Effector memory CD4-positive, alpha-beta T cell (primary cell): Measurements from ENCODE around the gene SLC6A2.
A peak's percentile ranks its signal among the peaks of the same experiment; 100 is the strongest.

Experiments
- DNase-seq, 3 donors: peaks; one replicate each; pipeline ENCODE4 v3.0.0-alpha.2; 2020
- H3K27ac ChIP-seq: 2 replicates; pipeline ENCODE4 v1.7.0; 2013; ENCODE audit warnings: mild to moderate bottlenecking, low read length, moderate library complexity; ENCODE audit not compliant: insufficient read depth, poor library complexity, severe bottlenecking
- H3K27me3 ChIP-seq: replicated peaks from 2 replicates; pipeline ENCODE4 v1.7.0; 2013; ENCODE audit warnings: mild to moderate bottlenecking, low read length; ENCODE audit not compliant: insufficient read depth, control insufficient read depth, poor library complexity, severe bottlenecking
- H3K36me3 ChIP-seq: 2 replicates; pipeline ENCODE4 v1.7.0; 2013; ENCODE audit warnings: mild to moderate bottlenecking, low read length, moderate library complexity; ENCODE audit not compliant: control insufficient read depth, insufficient read depth
- H3K4me1 ChIP-seq: 2 replicates; pipeline ENCODE4 v1.7.0; 2013; ENCODE audit warnings: low read length, mild to moderate bottlenecking; ENCODE audit not compliant: control insufficient read depth, insufficient read depth, poor library complexity, severe bottlenecking
- H3K4me3 ChIP-seq: 2 replicates; pipeline ENCODE4 v1.7.0; 2013; ENCODE audit warnings: low read length, low read depth, mild to moderate bottlenecking; ENCODE audit not compliant: insufficient read depth, poor library complexity, severe bottlenecking
- H3K9me3 ChIP-seq: 2 replicates; pipeline ENCODE4 v1.7.0; 2013; ENCODE audit warnings: mild to moderate bottlenecking, low read length, moderate library complexity; ENCODE audit not compliant: control insufficient read depth

Gene SLC6A2

DNA sequence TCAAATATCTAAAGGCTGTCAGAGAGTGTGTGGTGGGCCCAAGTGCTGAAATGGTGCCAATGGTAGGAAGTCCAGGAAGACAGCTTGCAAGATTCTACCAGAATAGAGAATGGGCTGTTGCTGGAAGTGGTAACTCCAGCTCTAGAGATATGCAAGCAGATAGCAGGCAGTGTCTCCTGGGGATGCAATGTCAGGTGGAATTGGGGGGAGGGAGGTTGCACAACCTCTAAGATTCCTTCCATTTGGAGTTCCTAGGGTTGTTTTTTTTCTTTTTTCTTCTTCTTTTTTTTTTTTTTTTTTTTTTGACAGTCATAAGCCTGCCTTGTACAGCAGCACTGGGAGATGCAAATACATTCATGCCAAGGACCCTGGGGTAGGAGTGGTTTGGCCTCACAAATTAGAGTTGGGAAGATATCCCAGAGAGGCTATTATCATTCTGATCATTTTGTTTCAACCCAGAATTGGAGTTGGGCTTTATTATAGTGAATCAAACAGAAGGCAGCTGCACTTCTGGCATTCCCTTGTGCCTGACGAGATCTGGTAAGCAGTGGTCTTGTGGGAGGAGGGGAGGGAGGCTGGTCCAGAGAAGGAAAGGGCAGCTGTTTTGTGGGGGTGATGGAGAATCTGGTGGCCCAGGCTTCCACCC is 51.1 kb downstream of the SLC6A2 start:
- Histone ChIP-seq H3K27ac (no peak overlapping the region), H3K27me3 (no peaks in the 10 kb centered on the region)
- DNase-seq: no peak

DNA sequence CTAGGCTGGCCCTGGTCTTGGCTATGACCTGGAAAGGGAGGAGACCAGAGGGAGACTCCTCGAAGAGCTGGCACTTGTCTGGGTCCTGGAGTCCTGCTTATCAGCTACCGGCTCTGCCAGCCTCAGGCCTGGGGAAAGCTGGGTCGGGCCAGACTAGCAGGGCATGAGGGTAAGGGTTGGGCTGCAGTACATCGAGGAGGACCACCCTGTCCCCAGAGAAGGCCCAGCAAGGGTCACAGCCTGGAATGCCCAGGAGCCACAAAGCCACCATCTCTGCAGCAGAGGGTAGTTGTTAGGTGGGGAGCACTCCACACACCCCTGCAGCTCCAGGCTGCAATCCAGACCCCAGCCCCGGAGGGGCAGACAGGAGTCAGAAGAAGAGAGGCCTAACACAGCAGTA is 54.0 kb downstream of the SLC6A2 start:
- no peak overlapping the region for H3K4me3 ChIP-seq
- no peaks in the 10 kb centered on the region for H3K36me3 ChIP-seq
- no peaks in the 10 kb centered on the region for H3K4me1 ChIP-seq
- no peaks in the 10 kb centered on the region for H3K9me3 ChIP-seq
- no peak for DNase-seq
- no peak overlapping the region for H3K27ac ChIP-seq
- no peaks in the 10 kb centered on the region for H3K27me3 ChIP-seq

More for the DNA sequence above, 51.1 kb downstream of the SLC6A2 start:
- Histone ChIP-seq H3K36me3 (no peaks in the 10 kb centered on the region), H3K4me3 (no peak overlapping the region), H3K4me1 (no peaks in the 10 kb centered on the region), H3K9me3 (no peaks in the 10 kb centered on the region)

DNA sequence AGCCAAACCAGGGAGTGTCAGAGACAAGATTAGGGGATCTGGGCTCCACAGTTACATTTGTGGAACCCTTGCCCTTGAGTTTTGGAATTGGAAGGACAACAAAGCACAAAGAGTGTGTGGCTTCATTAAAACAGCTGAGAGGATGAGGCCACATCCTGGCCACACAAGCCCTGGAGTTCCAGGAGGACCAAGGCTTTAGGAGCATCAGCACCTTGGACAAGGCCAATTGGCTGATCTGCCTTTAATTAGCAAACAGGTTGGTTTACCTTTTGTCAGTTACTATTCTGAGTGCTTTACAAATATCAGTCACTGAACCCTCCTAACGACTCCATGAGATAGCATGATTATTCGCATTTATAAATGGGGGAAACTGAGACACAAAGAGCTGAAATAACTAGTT is 54.7 kb downstream of the SLC6A2 start:
- DNase-seq: no peak
- Histone ChIP-seq H3K27ac (no peak overlapping the region), H3K4me1 (no peaks in the 10 kb centered on the region), H3K9me3 (no peaks in the 10 kb centered on the region), H3K36me3 (no peaks in the 10 kb centered on the region), H3K27me3 (no peaks in the 10 kb centered on the region), H3K4me3 (no peak overlapping the region)

DNA sequence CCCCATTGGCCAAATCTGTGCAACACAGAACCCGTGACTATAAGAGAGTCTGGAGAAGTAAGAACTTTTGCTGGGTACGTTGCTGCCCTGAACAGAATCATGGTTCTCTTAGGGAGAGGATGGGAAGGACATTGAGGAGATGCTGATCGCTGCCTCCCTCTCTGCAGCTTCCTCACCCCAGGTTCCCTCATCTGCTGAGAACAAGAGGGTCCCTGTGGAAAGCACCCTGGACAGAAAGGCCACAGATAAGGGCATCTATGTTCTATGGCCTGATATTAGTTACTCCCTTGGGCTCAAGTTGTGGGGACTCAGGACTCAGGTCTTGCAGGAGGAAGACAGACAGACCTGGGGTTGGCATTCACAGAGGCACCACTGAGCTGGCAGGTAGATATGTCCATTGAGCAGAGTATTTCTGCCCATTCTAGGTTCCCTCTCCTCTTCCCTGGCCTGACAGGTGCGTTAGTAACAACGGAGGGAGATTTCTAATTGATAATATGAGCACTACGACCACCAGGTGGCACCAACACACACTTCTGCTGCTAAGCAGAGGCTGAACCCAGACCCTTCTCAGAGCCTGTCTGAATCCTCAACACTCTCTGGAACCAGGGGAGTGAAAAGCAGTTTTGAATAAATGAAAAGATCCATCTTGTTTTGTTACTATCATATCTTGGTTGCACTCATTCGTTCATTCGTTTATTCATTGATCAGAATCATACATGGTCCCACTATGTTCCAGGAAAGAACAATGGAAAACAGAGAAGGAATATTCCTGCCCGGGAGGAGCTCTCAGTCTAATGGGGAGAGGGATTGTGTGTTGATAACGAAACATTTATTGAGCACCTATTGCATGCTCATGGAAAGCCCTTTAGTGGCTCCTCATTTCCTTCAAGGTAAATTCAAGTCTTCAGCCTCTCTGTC is 56.4 kb downstream of the SLC6A2 start:
- Histone ChIP-seq H3K9me3 (no peaks in the 10 kb centered on the region), H3K27me3 (no peaks in the 10 kb centered on the region), H3K4me1 (no peaks in the 10 kb centered on the region), H3K4me3 (no peak overlapping the region), H3K27ac (no peak overlapping the region), H3K36me3 (no peaks in the 10 kb centered on the region)
- DNase-seq: peak in 2 of 3 donors; percentile 8 to 32

DNA sequence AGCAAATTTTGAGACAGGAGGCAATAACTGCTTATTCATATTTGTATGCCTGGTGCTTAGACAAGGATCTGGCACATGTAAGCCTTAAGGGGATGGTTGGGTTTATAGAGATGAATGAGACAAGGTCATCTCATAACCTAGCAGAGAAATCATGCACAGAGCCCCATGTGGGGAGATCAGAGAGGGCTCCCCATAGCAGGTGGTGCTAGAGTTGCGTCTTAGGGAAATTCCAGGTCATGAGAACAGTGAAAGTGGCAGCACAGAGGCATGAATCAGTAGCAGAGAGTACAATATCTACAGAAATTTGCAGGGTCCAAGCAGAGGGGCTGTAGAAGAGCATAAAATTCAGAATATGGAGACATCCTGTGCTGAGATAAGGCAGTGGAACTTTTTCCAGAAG is 57.3 kb downstream of the SLC6A2 start:
- no peak overlapping the region for H3K4me3 ChIP-seq
- no peak for DNase-seq
- no peaks in the 10 kb centered on the region for H3K27me3 ChIP-seq
- H3K4me1 ChIP-seq: no peaks in the 10 kb centered on the region
- no peak overlapping the region for H3K27ac ChIP-seq
- H3K9me3 ChIP-seq: no peaks in the 10 kb centered on the region
- no peaks in the 10 kb centered on the region for H3K36me3 ChIP-seq

DNA sequence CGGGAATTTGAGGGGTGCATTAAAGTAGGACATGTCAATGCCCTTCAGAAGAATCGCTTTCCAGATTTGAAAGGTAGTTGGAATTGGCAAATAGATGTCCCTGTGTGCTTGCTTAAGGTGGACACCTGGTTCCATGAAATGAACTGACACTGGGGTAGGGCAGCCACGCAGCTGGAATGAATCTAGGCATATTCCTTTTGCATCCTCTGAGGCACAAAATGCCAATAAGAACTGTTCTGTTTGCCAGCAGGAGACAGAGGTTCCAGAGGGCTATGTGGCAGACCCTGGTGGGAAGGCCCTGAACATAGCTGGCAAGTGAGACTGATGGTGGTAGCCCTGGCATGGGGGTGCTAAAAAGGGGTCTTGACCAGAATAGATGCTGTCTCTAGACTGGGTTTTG is 61.5 kb downstream of the SLC6A2 start:
- H3K36me3 ChIP-seq: no peaks in the 10 kb centered on the region
- no peak for DNase-seq
- no peaks in the 10 kb centered on the region for H3K9me3 ChIP-seq
- H3K4me3 ChIP-seq: no peak overlapping the region
- H3K27me3 ChIP-seq: no peaks in the 10 kb centered on the region
- no peaks in the 10 kb centered on the region for H3K4me1 ChIP-seq
- no peak overlapping the region for H3K27ac ChIP-seq

DNA sequence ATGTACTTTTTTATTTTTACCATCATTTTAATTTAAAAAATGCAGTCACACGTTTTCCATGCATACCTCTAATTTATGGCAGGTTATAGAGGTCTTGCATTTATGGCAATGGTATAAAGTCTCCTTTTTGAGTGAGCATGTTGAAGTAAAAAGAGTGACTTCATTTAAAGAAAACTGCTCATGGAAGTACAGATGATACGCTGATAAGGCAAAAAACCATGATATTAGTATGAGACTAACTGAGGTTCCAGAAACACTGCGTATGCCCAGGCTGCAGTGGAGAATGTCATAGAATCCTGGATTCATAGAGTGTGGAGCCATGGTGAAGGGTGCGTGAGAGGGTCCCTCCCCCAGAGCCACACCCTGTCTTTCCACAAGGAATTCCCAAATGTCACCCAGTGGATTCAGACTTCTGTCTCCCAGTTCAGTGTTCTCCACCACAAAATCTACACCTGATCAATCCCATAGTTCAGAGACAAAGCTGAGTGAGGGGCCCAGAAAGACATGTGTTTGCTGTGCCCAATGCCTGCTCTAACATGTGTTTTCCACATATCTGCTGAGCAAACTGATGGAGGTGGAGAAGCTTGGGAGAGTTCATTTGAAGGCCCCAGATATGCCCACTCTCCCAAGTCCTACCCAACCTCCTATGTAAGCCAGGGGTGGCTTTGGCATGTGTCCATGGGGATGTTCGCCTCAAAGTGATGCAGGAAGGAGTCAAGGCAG is 69.4 kb downstream of the SLC6A2 start:
- no peaks in the 10 kb centered on the region for H3K27me3 ChIP-seq
- no peak for DNase-seq
- H3K9me3 ChIP-seq: no peaks in the 10 kb centered on the region

DNA sequence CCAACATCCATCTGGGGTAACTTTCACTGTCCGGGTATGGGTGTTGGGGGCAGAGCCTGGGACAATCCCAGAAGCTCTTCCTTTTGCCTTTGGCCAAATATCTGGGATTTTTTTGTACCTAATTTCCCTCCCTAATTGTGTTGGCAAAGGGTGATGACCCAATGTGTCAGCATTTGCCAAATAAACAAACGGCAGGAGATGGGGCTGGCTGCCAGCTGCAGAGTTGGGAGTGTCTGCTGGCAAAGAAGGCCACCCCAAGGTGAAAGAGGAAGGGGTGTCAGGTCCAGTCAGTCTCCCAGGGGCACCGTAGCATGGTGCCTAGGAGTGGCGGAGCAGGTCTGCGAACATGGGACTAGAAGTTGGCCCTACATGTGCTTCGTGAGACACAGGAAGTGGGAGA is 73.0 kb downstream of the SLC6A2 start:
- no peak for DNase-seq
- Histone ChIP-seq H3K4me1 (no peaks in the 10 kb centered on the region), H3K4me3 (no peak overlapping the region), H3K9me3 (no peaks in the 10 kb centered on the region), H3K36me3 (no peaks in the 10 kb centered on the region), H3K27ac (no peak overlapping the region), H3K27me3 (no peaks in the 10 kb centered on the region)

More for the DNA sequence above, 69.4 kb downstream of the SLC6A2 start:
- Histone ChIP-seq H3K4me1 (no peaks in the 10 kb centered on the region), H3K36me3 (no peaks in the 10 kb centered on the region), H3K4me3 (no peak overlapping the region), H3K27ac (no peak overlapping the region)

DNA sequence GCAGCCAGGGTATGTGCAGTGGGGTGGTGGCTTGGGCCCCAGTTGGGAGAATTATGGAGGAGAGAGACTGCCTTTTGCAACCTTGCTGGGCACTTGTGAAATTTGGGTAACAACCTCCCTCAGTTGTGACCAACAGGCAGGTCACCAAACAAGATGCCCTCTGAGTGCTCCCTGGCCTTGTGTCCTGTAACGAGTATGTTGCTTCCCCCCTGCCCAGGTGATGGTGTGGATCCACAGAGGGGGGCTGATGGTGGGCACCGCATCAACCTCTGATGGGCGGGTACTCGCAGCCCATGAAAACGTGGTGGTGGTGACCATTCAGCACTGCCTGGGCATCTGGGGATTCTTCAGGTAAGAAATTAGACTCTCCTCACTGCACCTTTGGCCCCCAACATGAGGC is 74.3 kb downstream of the SLC6A2 start:
- H3K27ac ChIP-seq: no peak overlapping the region
- DNase-seq: no peak
- H3K9me3 ChIP-seq: no peaks in the 10 kb centered on the region
- H3K36me3 ChIP-seq: no peaks in the 10 kb centered on the region
- H3K4me3 ChIP-seq: no peak overlapping the region
- H3K4me1 ChIP-seq: no peaks in the 10 kb centered on the region
- H3K27me3 ChIP-seq: no peaks in the 10 kb centered on the region

DNA sequence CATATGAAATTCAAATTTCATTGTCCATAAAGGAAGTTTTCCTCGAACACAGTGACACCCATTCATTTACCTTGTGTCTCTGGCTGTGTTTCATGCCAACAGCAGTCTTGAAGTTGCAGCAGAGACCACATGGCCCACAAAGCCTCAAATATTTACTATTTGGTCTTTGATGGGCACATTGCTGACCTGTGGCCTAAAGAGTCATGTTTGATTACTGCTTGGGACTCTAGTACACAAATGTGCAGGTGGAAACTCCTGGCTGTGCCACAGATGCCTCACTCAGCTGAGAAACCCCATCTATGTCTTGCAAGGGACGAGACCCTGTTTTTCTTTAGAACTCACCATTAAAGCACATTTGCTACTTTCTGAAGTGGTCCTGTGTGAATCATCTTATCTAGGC is 76.7 kb downstream of the SLC6A2 start:
- Histone ChIP-seq H3K27ac (no peak overlapping the region), H3K9me3 (no peaks in the 10 kb centered on the region), H3K4me3 (no peak overlapping the region), H3K36me3 (no peaks in the 10 kb centered on the region), H3K27me3 (no peaks in the 10 kb centered on the region), H3K4me1 (no peaks in the 10 kb centered on the region)
- DNase-seq: no peak
